ENCODE measurements around the gene TPRA1. TPM values are rescaled to one million over a fixed set of nuclear protein-coding genes. Genes with fewer than 3 reads are reported as not detected.

Gene TPRA1
- total RNA-seq, 2 experiments from 2014 or later = 26.6 to 28.0 TPM

GRCh38 chr3:127529346-127530188, 61.0 kb downstream of the TPRA1 start:
- no peak overlapping the region for H3K27ac Mint-ChIP-seq
- CTCF ChIA-PET = no interaction called here

GRCh38 chr3:127525373-127525772, 65.2 kb downstream of the TPRA1 start:
- H3K27ac Mint-ChIP-seq = no peak overlapping the region
- peaks cover 12% of the 10 kb centered on the region for H3K27me3 Mint-ChIP-seq
- H3K36me3 Mint-ChIP-seq (ENCODE audit: low read depth) = no peaks in the 10 kb centered on the region
- H3K4me3 Mint-ChIP-seq = no peak overlapping the region
- POLR2A ChIA-PET = no interaction called here
- intact Hi-C loops (cut with micrococcal nuclease) = no loop called here
- DNase-seq = no peak
- no peak for ATAC-seq
- H3K9me3 Mint-ChIP-seq = no peaks in the 10 kb centered on the region
- CTCF ChIA-PET = no interaction called here
- no peak for TF ChIP-seq CTCF (IDR thresholded peaks at IDR 0.05)
- no peaks in the 10 kb centered on the region for H3K4me1 Mint-ChIP-seq (ENCODE audit: low read depth)

More at GRCh38 chr3:127529346-127530188, 61.0 kb downstream of the TPRA1 start:
- Mint-ChIP-seq H3K4me1 (ENCODE audit: low read depth) (no peaks in the 10 kb centered on the region), H3K27me3 (peaks cover 9% of the 10 kb centered on the region), H3K36me3 (ENCODE audit: low read depth) (no peaks in the 10 kb centered on the region), H3K4me3 (no peak overlapping the region), H3K9me3 (no peaks in the 10 kb centered on the region)
- no peak for TF ChIP-seq CTCF (IDR thresholded peaks at IDR 0.05)
- ATAC-seq (no peak), DNase-seq (no peak)
- POLR2A ChIA-PET = no interaction called here
- intact Hi-C loops (cut with micrococcal nuclease) = no loop called here

- DNase-seq (no peak), ATAC-seq (no peak)
- CTCF ChIA-PET = no interaction called here
- no peak overlapping the region for H3K4me3 Mint-ChIP-seq
- intact Hi-C loops (cut with micrococcal nuclease) = no loop called here
- no peak overlapping the region for H3K27ac Mint-ChIP-seq
- H3K36me3 Mint-ChIP-seq (ENCODE audit: low read depth) = no peaks in the 10 kb centered on the region
- no peaks in the 10 kb centered on the region for H3K4me1 Mint-ChIP-seq (ENCODE audit: low read depth)
- no peak for TF ChIP-seq CTCF (IDR thresholded peaks at IDR 0.05)
- POLR2A ChIA-PET = no interaction called here
- H3K9me3 Mint-ChIP-seq = no peaks in the 10 kb centered on the region
- peaks cover 12% of the 10 kb centered on the region for H3K27me3 Mint-ChIP-seq
Measured at GRCh38 chr3:127524296-127524896, 66.1 kb downstream of the TPRA1 start.

Small RNA genes within 50 kb of the gene (microRNA-seq; reads per million reads assigned to microRNA genes)
- not detected for gene MIR6825 (ENCODE audit: borderline microRNAs expressed, borderline replicate concordance)
- gene MIR7976 (ENCODE audit: borderline microRNAs expressed, borderline replicate concordance) = 3.3 reads per million, percentile 8 among the genes with 10 or more reads in this experiment

Other genes with a start within 250 kb of the TPRA1 start
- 100 to 1,000 TPM; 289 to 302 TPM for gene MCM2, start 7.7 kb upstream of the TPRA1 start, total RNA-seq
- 1 to 10 TPM; 1.1 to 1.3 TPM for gene PODXL2, start 38.5 kb upstream of the TPRA1 start, total RNA-seq
- 10 to 100 TPM in 1 of 2 experiments, 1 to 10 TPM in 1; 9.7 to 10.6 TPM for gene ABTB1, start 82.2 kb upstream of the TPRA1 start, total RNA-seq
- 1 to 10 TPM; 1.1 to 3.1 TPM for gene MGLL, start 231.8 kb upstream of the TPRA1 start, total RNA-seq

Data from activated CD8-positive, alpha-beta T cell treated with anti-CD3 and anti-CD28 coated beads for 36 hours (primary cell).